ENCODE measurements around the gene FLNC.

DNA sequence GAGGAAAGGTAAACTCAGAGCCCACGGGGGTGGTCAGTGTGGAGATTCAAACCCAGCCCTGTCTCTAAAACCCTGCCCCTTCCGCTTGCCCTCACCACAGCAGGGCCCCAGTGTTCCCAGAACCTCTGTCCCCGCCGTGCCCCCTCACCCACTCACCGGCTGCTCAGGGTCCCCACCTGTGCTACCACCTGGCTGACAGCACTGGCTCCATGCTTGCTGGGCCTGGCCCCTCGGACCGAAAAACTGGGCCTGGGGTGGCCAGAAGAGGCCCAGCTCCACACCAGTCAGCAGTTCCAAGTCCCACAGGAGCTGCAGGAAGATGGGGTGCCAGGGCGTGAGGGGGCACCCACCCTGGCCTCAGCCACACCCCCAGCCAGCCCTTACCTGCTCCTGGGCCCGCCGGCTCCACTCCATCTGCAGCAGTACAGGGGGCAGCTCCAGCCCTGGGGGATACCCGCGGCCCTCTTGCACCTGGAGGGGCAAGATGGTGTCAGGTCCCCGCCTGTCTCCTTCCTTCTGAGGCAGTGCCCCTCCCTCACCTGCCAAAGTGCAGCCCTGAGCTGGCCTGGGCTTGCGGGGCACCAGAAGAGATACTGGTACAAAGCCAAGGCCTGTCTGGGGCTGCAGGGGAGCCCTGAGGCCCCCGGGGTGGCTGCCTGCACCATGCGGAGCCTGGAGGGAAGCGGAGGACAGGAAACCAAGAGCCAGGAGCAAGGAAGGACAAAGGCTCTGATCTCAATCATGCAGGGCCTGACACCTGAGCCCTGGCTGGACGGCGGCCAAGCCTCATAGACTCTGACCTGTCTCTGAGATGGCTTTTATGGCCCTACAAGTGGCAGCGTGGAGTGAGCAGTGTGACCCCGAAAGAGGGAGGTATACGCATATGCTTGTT lies 44.2 kb downstream of the FLNC start:
- TF ChIP-seq, protein P1, sequence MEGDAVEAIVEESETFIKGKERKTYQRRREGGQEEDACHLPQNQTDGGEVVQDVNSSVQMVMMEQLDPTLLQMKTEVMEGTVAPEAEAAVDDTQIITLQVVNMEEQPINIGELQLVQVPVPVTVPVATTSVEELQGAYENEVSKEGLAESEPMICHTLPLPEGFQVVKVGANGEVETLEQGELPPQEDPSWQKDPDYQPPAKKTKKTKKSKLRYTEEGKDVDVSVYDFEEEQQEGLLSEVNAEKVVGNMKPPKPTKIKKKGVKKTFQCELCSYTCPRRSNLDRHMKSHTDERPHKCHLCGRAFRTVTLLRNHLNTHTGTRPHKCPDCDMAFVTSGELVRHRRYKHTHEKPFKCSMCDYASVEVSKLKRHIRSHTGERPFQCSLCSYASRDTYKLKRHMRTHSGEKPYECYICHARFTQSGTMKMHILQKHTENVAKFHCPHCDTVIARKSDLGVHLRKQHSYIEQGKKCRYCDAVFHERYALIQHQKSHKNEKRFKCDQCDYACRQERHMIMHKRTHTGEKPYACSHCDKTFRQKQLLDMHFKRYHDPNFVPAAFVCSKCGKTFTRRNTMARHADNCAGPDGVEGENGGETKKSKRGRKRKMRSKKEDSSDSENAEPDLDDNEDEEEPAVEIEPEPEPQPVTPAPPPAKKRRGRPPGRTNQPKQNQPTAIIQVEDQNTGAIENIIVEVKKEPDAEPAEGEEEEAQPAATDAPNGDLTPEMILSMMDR (conservative IDR thresholded peaks at IDR 0.05; ENCODE audit: low read depth, low read length): no peak
- TF ChIP-seq POLR2A (IDR thresholded peaks at IDR 0.05; ENCODE audit: low read depth, low read length): no peak

Data from IMR-90 (cell line).